G401 (cell line): ENCODE measurements around the gene ADGRV1. TPM values are rescaled to one million over a fixed set of nuclear protein-coding genes. Genes with fewer than 3 reads are reported as not detected.
"Not testable (repeated sequence)": the region's sequence is repeated elsewhere in the genome, so short reads cannot be mapped to it uniquely, and the experiment has no call there.

ENCODE experiments used
- DNase-seq: peaks from one replicate; pipeline ENCODE4 v3.0.0-alpha.2; 2015; ENCODE audit warnings: low spot score
- in situ Hi-C: cut with HindIII; loops from 2 replicates; pipeline ENCODE4 v1.10.0; 2016; ENCODE audit warnings: low sequenced_read_pairs, mixed read lengths
- total RNA-seq: library from RNA; depleted of rRNA; stranded (reverse); fragments of >200 nt; shearing (Covaris generic); gene quantifications from 2 replicates; pipeline ENCODE4 v1.2.3, GENCODE V29; 2014

Gene ADGRV1
- total RNA-seq, 1 experiment from 2014 or later, result not detected

- in situ Hi-C loops, result no loop called here
These were observed 350.5 kb downstream of the ADGRV1 start for GRCh38 chr5:90909101-90909503.

GRCh38 chr5:90909940-90910339 is 351.3 kb downstream of the ADGRV1 start:
- no peak for DNase-seq
- in situ Hi-C loops, result loop anchor here (10.0 kb wide), 1 partner anchor 115 kb away; no protein-coding TSS in a partner anchor

More at GRCh38 chr5:90909101-90909503, 350.5 kb downstream of the ADGRV1 start:
- no peak for DNase-seq

- DNase-seq, result no peak
- in situ Hi-C loops, result loop anchor here (10.0 kb wide), 1 partner anchor 114 kb away; no protein-coding TSS in a partner anchor
These were observed 352.6 kb downstream of the ADGRV1 start for GRCh38 chr5:90911169-90911568.

GRCh38 chr5:90912476-90912875 is 353.9 kb downstream of the ADGRV1 start:
- in situ Hi-C loops, result loop anchor here (10.0 kb wide), 1 partner anchor 112 kb away; no protein-coding TSS in a partner anchor
- no peak for DNase-seq

- DNase-seq, result no peak
- in situ Hi-C loops, result loop anchor here (10.0 kb wide), 1 partner anchor 109 kb away; no protein-coding TSS in a partner anchor
These were observed 356.8 kb downstream of the ADGRV1 start for GRCh38 chr5:90915393-90915792.

- DNase-seq, result no peak
- in situ Hi-C loops, result loop anchor here (10.0 kb wide), 1 partner anchor 108 kb away; no protein-coding TSS in a partner anchor
These were observed 358.6 kb downstream of the ADGRV1 start for GRCh38 chr5:90916947-90917800.

GRCh38 chr5:90917928-90918668 is 359.5 kb downstream of the ADGRV1 start:
- no peak for DNase-seq
- in situ Hi-C loops, result loop anchor here (10.0 kb wide), 1 partner anchor 107 kb away; no protein-coding TSS in a partner anchor

- in situ Hi-C loops, result no loop called here
- no peak for DNase-seq
These were observed 362.9 kb downstream of the ADGRV1 start for GRCh38 chr5:90921418-90921973.

- in situ Hi-C loops, DNase-seq: not testable (repeated sequence)
These were observed 365.6 kb downstream of the ADGRV1 start for GRCh38 chr5:90924222-90924621.

- DNase-seq, result not testable (repeated sequence)
These were observed 370.6 kb downstream of the ADGRV1 start for GRCh38 chr5:90929013-90929839.

GRCh38 chr5:90930062-90930461 is 371.5 kb downstream of the ADGRV1 start:
- in situ Hi-C loops, result no loop called here
- no peak for DNase-seq

More at GRCh38 chr5:90929013-90929839, 370.6 kb downstream of the ADGRV1 start:
- in situ Hi-C loops, result not testable (repeated sequence)

GRCh38 chr5:90930756-90931431 is 372.3 kb downstream of the ADGRV1 start:
- in situ Hi-C loops, result no loop called here
- DNase-seq, result no peak

- DNase-seq, result peak; percentile 17
These were observed 373.6 kb downstream of the ADGRV1 start for GRCh38 chr5:90932052-90932699.

GRCh38 chr5:90933298-90933697 is 374.7 kb downstream of the ADGRV1 start:
- no peak for DNase-seq
- in situ Hi-C loops, result no loop called here

More at GRCh38 chr5:90932052-90932699, 373.6 kb downstream of the ADGRV1 start:
- in situ Hi-C loops, result no loop called here

GRCh38 chr5:90934091-90934719 is 375.6 kb downstream of the ADGRV1 start:
- in situ Hi-C loops, result no loop called here
- no peak for DNase-seq

GRCh38 chr5:90934738-90935137 is 376.1 kb downstream of the ADGRV1 start:
- no peak for DNase-seq
- in situ Hi-C loops, result no loop called here

- in situ Hi-C loops, result no loop called here
- no peak for DNase-seq
These were observed 380.6 kb downstream of the ADGRV1 start for GRCh38 chr5:90939211-90939610.
